Measurements from ENCODE around the gene LRP1B.

DNA sequence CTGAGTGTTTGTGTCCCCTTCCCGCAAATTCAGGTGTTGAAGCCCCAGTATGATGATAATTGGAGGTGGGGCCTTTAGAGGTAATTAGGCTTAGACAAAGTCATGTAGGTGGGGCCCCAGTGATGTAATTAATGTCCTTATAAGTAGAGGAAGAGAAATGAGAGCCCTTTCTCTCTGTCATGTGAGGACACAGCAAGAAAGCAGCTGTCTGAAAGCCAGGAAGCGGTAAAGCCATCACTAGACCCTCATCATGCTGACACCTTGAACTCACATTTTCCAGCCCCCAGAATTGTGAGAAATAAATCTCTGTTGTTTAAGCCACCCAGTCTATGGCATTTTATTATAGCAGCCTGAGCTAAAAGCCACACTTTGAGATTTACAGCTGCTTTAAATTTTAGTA lies 1580.0 kb downstream of the LRP1B start:
- TF ChIP-seq, protein P1, sequence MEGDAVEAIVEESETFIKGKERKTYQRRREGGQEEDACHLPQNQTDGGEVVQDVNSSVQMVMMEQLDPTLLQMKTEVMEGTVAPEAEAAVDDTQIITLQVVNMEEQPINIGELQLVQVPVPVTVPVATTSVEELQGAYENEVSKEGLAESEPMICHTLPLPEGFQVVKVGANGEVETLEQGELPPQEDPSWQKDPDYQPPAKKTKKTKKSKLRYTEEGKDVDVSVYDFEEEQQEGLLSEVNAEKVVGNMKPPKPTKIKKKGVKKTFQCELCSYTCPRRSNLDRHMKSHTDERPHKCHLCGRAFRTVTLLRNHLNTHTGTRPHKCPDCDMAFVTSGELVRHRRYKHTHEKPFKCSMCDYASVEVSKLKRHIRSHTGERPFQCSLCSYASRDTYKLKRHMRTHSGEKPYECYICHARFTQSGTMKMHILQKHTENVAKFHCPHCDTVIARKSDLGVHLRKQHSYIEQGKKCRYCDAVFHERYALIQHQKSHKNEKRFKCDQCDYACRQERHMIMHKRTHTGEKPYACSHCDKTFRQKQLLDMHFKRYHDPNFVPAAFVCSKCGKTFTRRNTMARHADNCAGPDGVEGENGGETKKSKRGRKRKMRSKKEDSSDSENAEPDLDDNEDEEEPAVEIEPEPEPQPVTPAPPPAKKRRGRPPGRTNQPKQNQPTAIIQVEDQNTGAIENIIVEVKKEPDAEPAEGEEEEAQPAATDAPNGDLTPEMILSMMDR (IDR thresholded peaks at IDR 0.05), result no peak
- no peak for TF ChIP-seq POLR2A (IDR thresholded peaks at IDR 0.05)

Data from right lobe of liver (tissue), 4 donors.